ENCODE data around the gene PRR33.

DNA sequence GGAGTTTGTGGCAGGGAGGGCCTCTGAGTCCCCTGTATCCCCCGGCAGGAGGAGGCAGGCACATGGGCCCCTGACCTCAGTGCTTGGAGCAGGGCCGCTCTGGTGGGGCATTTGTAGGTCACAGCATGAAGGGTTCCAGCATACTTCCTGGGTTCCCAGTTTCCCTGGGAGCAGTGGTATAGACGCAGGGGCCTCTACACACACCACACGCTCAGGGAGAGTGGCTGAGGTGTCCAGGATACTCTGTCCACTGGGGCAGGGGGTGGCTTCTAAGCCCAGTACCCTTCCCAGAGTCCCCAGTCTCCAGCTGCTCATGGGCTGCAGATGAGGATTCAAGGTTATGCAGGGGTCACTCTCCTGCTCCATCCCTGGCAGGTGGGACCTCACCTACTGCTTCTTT is 32.7 kb downstream of the PRR33 start:
- TF ChIP-seq, protein P1, sequence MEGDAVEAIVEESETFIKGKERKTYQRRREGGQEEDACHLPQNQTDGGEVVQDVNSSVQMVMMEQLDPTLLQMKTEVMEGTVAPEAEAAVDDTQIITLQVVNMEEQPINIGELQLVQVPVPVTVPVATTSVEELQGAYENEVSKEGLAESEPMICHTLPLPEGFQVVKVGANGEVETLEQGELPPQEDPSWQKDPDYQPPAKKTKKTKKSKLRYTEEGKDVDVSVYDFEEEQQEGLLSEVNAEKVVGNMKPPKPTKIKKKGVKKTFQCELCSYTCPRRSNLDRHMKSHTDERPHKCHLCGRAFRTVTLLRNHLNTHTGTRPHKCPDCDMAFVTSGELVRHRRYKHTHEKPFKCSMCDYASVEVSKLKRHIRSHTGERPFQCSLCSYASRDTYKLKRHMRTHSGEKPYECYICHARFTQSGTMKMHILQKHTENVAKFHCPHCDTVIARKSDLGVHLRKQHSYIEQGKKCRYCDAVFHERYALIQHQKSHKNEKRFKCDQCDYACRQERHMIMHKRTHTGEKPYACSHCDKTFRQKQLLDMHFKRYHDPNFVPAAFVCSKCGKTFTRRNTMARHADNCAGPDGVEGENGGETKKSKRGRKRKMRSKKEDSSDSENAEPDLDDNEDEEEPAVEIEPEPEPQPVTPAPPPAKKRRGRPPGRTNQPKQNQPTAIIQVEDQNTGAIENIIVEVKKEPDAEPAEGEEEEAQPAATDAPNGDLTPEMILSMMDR (IDR thresholded peaks at IDR 0.05; ENCODE audit: extremely low read depth in 1 of 2, insufficient read depth in 1 of 2, low read depth in 1 of 2, low read length in 2 of 2), result no peak
- TF ChIP-seq, protein P2, sequence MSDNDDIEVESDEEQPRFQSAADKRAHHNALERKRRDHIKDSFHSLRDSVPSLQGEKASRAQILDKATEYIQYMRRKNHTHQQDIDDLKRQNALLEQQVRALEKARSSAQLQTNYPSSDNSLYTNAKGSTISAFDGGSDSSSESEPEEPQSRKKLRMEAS (IDR thresholded peaks at IDR 0.05; ENCODE audit: insufficient read depth, insufficient read length), result no peak
- TF ChIP-seq POLR2A (IDR thresholded peaks at IDR 0.05; ENCODE audit: low read depth, low read length) (no peak), EZH2 (IDR thresholded peaks at IDR 0.05; ENCODE audit: borderline replicate concordance, low read depth, low read length, severe bottlenecking) (no peak), POLR2AphosphoS5 (IDR thresholded peaks at IDR 0.05; ENCODE audit: insufficient read depth, low read depth, low read length) (no peak)
